ENCODE results near the gene IPO7.
"Not testable (repeated sequence)": the region's sequence is repeated elsewhere in the genome, so short reads cannot be mapped to it uniquely, and the experiment has no call there.

IPO7 gene

DNA sequence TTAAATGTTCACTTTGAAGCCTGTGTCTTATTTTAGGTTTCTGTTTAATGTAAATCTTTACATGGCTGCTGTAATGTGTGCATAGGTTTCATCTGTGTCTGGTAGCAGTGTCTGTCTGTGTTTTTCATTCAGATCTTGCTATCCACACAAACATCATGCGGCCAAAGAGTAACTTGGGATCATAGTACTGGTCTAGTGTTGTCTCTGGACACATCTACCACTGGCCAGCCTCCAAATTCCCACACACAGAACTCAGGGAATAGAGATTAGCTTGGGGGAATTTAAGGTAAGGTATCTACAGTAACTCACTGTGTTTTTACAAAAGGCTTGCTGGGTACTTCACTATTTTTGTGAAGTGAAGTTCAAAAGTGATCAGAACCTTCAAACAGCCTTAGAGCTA is 44.3 kb downstream of the IPO7 start:
- DNase-seq (ENCODE audit: insufficient read length, low spot score) (no peak), FAIRE-seq (peak; percentile 58)
- TF ChIP-seq, protein P1, sequence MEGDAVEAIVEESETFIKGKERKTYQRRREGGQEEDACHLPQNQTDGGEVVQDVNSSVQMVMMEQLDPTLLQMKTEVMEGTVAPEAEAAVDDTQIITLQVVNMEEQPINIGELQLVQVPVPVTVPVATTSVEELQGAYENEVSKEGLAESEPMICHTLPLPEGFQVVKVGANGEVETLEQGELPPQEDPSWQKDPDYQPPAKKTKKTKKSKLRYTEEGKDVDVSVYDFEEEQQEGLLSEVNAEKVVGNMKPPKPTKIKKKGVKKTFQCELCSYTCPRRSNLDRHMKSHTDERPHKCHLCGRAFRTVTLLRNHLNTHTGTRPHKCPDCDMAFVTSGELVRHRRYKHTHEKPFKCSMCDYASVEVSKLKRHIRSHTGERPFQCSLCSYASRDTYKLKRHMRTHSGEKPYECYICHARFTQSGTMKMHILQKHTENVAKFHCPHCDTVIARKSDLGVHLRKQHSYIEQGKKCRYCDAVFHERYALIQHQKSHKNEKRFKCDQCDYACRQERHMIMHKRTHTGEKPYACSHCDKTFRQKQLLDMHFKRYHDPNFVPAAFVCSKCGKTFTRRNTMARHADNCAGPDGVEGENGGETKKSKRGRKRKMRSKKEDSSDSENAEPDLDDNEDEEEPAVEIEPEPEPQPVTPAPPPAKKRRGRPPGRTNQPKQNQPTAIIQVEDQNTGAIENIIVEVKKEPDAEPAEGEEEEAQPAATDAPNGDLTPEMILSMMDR (IDR thresholded peaks at IDR 0.05; ENCODE audit: insufficient read depth, missing control alignments), result no peak

DNA sequence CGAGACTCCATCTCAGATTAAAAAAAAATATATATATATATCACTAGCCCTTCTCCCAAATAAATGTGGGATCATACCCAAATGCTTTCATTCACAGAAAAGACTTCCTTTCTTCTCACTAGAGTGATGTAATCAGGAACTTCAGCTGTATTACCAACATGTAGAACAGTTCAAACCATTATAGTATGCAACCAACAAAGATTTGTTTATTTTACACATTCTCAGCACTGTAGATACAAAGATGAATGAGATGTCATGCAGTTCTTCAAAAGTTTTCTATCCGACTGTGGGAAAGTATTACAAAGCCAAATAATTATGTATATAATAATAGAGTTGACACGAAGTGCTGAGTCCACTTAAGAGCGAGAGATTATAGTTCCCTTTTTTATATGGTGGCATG is 54.2 kb downstream of the IPO7 start:
- FAIRE-seq (no peak), DNase-seq (ENCODE audit: insufficient read length, low spot score) (no peak)
- TF ChIP-seq, protein P1 (IDR thresholded peaks at IDR 0.05; ENCODE audit: insufficient read depth, missing control alignments), result no peak

DNA sequence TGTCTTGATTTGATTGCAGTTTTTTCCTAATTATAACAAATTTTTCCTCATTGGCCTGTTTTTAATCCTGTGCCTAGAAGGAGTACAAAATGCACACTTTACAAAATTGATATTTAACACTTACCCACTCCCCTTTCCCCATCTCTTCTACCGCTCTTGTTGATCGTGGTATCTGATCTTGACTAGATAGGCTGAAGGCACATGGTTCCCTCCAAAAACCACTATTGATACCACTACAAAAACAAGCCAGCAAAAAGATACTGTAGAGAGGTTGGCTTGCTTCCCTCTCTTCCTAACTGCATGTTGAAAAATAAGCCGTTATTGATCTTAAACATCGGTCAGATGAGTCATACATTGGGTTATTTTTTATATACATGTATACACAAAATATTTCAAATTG is 61.8 kb downstream of the IPO7 start:
- DNase-seq (ENCODE audit: insufficient read length, low spot score) (no peak), FAIRE-seq (no peak)
- TF ChIP-seq, protein P1 (IDR thresholded peaks at IDR 0.05; ENCODE audit: insufficient read depth, missing control alignments), result no peak

DNA sequence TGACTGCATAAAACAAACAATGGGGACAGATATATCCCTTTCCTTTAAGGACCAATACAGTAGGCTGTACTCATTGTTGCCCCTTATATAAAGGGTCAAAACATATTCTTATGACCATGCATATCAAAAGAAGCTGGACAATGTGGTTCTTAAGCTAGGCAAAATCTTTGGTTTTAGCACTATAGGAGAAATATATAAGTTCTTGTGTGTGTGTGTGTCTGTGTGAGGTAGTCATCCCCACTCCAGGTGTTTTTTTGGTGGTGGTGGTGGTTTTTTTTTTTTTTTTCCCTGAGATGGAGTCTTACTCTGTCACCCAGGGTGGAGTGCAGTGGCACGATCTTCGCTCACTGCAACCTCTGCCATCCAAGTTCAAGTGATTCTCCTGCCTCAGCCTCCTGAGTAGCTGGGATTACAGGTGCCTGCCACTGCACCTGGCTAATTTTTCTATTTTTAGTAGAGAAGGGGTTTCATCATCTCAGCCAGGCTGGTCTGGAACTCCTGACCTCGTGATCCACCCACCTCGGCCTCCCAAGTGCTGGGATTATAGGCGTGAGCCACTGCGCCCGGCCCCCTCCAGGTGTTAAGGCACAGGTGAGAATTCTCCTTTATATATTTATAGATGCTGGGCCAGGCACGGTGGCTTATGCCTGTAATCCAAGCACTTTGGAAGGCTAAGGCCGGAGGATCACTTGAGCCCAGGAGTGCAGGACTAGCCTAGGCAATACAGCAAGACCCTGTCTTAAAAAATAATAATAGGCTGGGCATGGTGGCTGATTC is 64.3 kb downstream of the IPO7 start:
- no peak for DNase-seq (ENCODE audit: insufficient read length, low spot score)
- TF ChIP-seq, protein P1 (IDR thresholded peaks at IDR 0.05; ENCODE audit: insufficient read depth, missing control alignments), result no peak
- FAIRE-seq, result no peak

DNA sequence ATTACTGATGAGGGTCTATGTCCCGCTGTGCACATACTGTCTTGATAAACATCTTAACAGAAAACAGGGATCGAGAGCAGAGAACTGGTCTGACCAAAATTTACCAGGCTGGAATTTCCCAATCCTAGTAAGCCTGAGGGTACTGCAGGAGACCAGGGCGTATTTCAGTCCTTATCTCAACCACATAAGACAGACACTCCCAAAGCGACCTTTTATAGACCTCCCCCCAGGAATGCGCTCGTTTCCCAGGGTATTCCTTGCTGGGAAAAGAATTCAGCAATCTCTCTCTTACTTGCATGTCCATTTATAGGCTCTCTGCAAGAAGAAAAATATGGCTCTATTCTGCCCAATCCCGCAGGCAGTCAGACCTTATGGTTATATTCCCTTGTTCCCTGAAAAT is 67.6 kb downstream of the IPO7 start:
- not testable (repeated sequence) for DNase-seq (ENCODE audit: insufficient read length, low spot score); FAIRE-seq

DNA sequence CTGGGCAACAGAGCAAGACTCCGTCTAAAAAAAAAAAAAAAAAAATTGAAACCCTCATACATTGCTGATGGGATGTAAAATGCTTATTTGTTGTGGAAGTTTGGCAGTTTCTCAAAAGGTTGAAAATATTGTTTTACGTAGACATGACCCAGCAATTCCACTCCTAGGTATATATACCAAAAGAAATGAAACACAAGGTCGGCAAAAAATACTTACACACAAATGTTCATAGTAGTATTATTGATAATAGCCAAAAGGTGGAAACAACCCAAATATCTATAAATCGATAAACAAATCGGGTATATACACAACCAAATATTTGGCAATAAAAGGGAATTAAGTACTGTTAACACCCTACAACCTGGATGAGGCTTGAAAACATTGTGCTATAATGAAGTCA is 71.3 kb downstream of the IPO7 start:
- no peak for DNase-seq (ENCODE audit: insufficient read length, low spot score)
- TF ChIP-seq, protein P1 (IDR thresholded peaks at IDR 0.05; ENCODE audit: insufficient read depth, missing control alignments), result no peak
- FAIRE-seq, result no peak

DNA sequence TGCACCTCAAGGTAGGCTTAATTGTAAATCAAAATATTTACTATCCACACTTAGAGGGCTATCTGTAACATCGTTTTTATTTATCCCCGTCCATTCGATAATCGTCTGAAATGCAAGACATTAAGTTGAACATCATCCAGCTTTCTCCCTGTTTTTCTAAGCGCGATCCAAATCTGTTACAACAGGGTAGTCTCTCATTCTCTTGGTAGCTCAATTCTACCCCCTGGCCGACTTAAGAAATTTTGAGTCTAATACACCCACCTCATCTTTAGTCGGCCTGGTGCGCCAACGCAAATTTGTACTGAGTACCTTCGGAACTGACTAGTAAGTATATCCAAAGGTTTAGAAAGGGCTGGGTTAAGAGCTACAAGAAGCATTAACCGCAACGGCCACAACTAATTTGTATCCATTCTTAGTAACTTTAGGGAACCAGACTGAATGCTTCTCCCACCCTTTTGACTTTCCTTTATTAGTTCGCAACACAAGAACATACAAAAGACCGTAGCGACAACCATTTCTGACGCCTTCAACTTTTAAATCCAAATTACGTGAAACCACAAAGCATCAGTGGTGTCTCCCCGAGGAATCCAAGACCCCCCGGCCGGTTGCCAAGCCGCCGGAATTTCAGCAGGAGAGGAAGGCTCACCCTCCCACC is 75.3 kb downstream of the IPO7 start:
- FAIRE-seq (peak; percentile 32), DNase-seq (ENCODE audit: insufficient read length, low spot score) (no peak)
- TF ChIP-seq, protein P1 (IDR thresholded peaks at IDR 0.05; ENCODE audit: insufficient read depth, missing control alignments), result peak; percentile 6

Data from D721Med (cell line).